ENCODE data around the gene SPATA1.
"Not testable (repeated sequence)": the region's sequence is repeated elsewhere in the genome, so short reads cannot be mapped to it uniquely, and the experiment has no call there.

Gene SPATA1

GRCh38 chr1:84583648-84584047 is 77.5 kb downstream of the SPATA1 start:
- H3K4me3 ChIP-seq (replicated peaks; ENCODE audit: low read depth, low read length), result no peak overlapping the region
- no peak for TF ChIP-seq CTCF (IDR thresholded peaks at IDR 0.05; ENCODE audit: insufficient read depth, low read length, poor library complexity, severe bottlenecking)
- no peak for DNase-seq (ENCODE audit: extremely low read depth, insufficient read length)
- H3K36me3 ChIP-seq (ENCODE audit: control insufficient read depth, insufficient read depth, low read length), result no peaks in the 10 kb centered on the region
- H3K27me3 ChIP-seq (replicated peaks; ENCODE audit: control insufficient read depth, insufficient read depth, low read length), result no peaks in the 10 kb centered on the region

GRCh38 chr1:84584126-84584525 is 77.9 kb downstream of the SPATA1 start:
- no peaks in the 10 kb centered on the region for H3K27me3 ChIP-seq (replicated peaks; ENCODE audit: control insufficient read depth, insufficient read depth, low read length)
- H3K36me3 ChIP-seq (ENCODE audit: control insufficient read depth, insufficient read depth, low read length), result no peaks in the 10 kb centered on the region
- H3K4me3 ChIP-seq (replicated peaks; ENCODE audit: low read depth, low read length), result no peak overlapping the region
- no peak for DNase-seq (ENCODE audit: extremely low read depth, insufficient read length)
- no peak for TF ChIP-seq CTCF (IDR thresholded peaks at IDR 0.05; ENCODE audit: insufficient read depth, low read length, poor library complexity, severe bottlenecking)

GRCh38 chr1:84585803-84586202 is 79.6 kb downstream of the SPATA1 start:
- DNase-seq (ENCODE audit: extremely low read depth, insufficient read length), result no peak
- no peak overlapping the region for H3K4me3 ChIP-seq (replicated peaks; ENCODE audit: low read depth, low read length)
- TF ChIP-seq CTCF (IDR thresholded peaks at IDR 0.05; ENCODE audit: insufficient read depth, low read length, poor library complexity, severe bottlenecking), result no peak
- no peaks in the 10 kb centered on the region for H3K27me3 ChIP-seq (replicated peaks; ENCODE audit: control insufficient read depth, insufficient read depth, low read length)
- H3K36me3 ChIP-seq (ENCODE audit: control insufficient read depth, insufficient read depth, low read length), result no peaks in the 10 kb centered on the region

GRCh38 chr1:84587099-84587498 is 80.9 kb downstream of the SPATA1 start:
- H3K27me3 ChIP-seq (replicated peaks; ENCODE audit: control insufficient read depth, insufficient read depth, low read length), result no peaks in the 10 kb centered on the region
- no peak for DNase-seq (ENCODE audit: extremely low read depth, insufficient read length)
- H3K4me3 ChIP-seq (replicated peaks; ENCODE audit: low read depth, low read length), result no peak overlapping the region
- H3K36me3 ChIP-seq (ENCODE audit: control insufficient read depth, insufficient read depth, low read length), result no peaks in the 10 kb centered on the region
- no peak for TF ChIP-seq CTCF (IDR thresholded peaks at IDR 0.05; ENCODE audit: insufficient read depth, low read length, poor library complexity, severe bottlenecking)

GRCh38 chr1:84594959-84595358 is 88.8 kb downstream of the SPATA1 start:
- DNase-seq (ENCODE audit: extremely low read depth, insufficient read length); H3K27me3 ChIP-seq (replicated peaks; ENCODE audit: control insufficient read depth, insufficient read depth, low read length); H3K4me3 ChIP-seq (replicated peaks; ENCODE audit: low read depth, low read length); H3K36me3 ChIP-seq (ENCODE audit: control insufficient read depth, insufficient read depth, low read length): not testable (repeated sequence)

- no peak for DNase-seq (ENCODE audit: extremely low read depth, insufficient read length)
- no peaks in the 10 kb centered on the region for H3K36me3 ChIP-seq (ENCODE audit: control insufficient read depth, insufficient read depth, low read length)
- H3K27me3 ChIP-seq (replicated peaks; ENCODE audit: control insufficient read depth, insufficient read depth, low read length), result no peaks in the 10 kb centered on the region
- no peak for TF ChIP-seq CTCF (IDR thresholded peaks at IDR 0.05; ENCODE audit: insufficient read depth, low read length, poor library complexity, severe bottlenecking)
- no peak overlapping the region for H3K4me3 ChIP-seq (replicated peaks; ENCODE audit: low read depth, low read length)
Observed at GRCh38 chr1:84597011-84597410, 90.8 kb downstream of the SPATA1 start.
